Natural killer cell (primary cell): ENCODE measurements around the gene PTPRN2. TPM values are rescaled to one million over a fixed set of nuclear protein-coding genes. Genes with fewer than 3 reads are reported as not detected.

Experiments
- ATAC-seq, 3 donors: fragments of 150-1000 bp in 2 of 3; fragments of 200-7000 bp in 1 of 3; cut with Tn5 transposase; 1 replicate in 1 of 3; 2 replicates in 2 of 3; pipeline ENCODE4 v1.10.0; 2021; ENCODE audit warnings: mild to moderate bottlenecking in 2 of 3, moderate library complexity in 2 of 3
- DNase-seq, 2 donors: peaks; one replicate each; pipeline versions ENCODE4 v3.0.0 to v3.0.0-alpha.2; 2013 to 2021; ENCODE audit warnings: mixed read lengths in 1 of 2
- H3K27ac ChIP-seq: one replicate; pipeline ENCODE4 v1.5.1; 2013; ENCODE audit warnings: mild to moderate bottlenecking, low read length
- H3K27me3 ChIP-seq: one replicate; pipeline ENCODE4 v1.6.1; 2013; ENCODE audit warnings: low read length; ENCODE audit not compliant: control insufficient read depth, insufficient read depth
- H3K36me3 ChIP-seq: one replicate; pipeline ENCODE4 v1.6.1; 2013; ENCODE audit warnings: low read length; ENCODE audit not compliant: control insufficient read depth, insufficient read depth
- H3K4me1 ChIP-seq: one replicate; pipeline ENCODE4 v1.6.1; 2013; ENCODE audit warnings: low read length; ENCODE audit not compliant: control insufficient read depth, insufficient read depth
- H3K4me3 ChIP-seq: one replicate; pipeline ENCODE4 v1.5.1; 2013; ENCODE audit warnings: low read length
- H3K9me3 ChIP-seq: one replicate; pipeline ENCODE4 v1.6.1; 2013; ENCODE audit warnings: low read length; ENCODE audit not compliant: control insufficient read depth, insufficient read depth
- H3K27ac Mint-ChIP-seq, 2 donors: one replicate each; pipeline ENCODE4 v1.8.0; 2022; ENCODE audit warnings: mild to moderate bottlenecking in 2 of 2, mixed read lengths in 2 of 2, moderate library complexity in 1 of 2
- H3K27me3 Mint-ChIP-seq, 2 donors: one replicate each; pipeline ENCODE4 v1.8.0; 2022; ENCODE audit warnings: low read depth in 2 of 2, mixed read lengths in 2 of 2
- H3K36me3 Mint-ChIP-seq: one replicate; pipeline ENCODE4 v1.8.0; 2022; ENCODE audit warnings: mixed read lengths
- H3K4me1 Mint-ChIP-seq, 2 donors: one replicate each; pipeline ENCODE4 v1.8.0; 2022; ENCODE audit warnings: mixed read lengths in 2 of 2
- H3K4me3 Mint-ChIP-seq: one replicate; pipeline ENCODE4 v1.8.0; 2022; ENCODE audit warnings: mild to moderate bottlenecking, moderate library complexity, mixed read lengths
- H3K9me3 Mint-ChIP-seq, 2 donors: one replicate each; pipeline ENCODE4 v1.8.0; 2022; ENCODE audit warnings: mixed read lengths in 2 of 2
- CTCF ChIP-seq: fragments of 200-600 bp; IDR thresholded peaks from one replicate; pipeline ENCODE4 v1.8.0; 2022; ENCODE audit warnings: antibody characterized with exemption
- WGBS: methylation state at CpG from one replicate; pipeline ENCODE4 v1.1.7; 2013; ENCODE audit warnings: missing lambda C conversion rate; ENCODE audit not compliant: insufficient coverage; 5-methylcytosine and 5-hydroxymethylcytosine counted together
- intact Hi-C: fragments of 100-400 bp; cut with micrococcal nuclease; formaldehyde crosslinking; loops from one replicate; pipeline ENCODE4 v1.14.2; 2022
- total RNA-seq, 4 donors: library from RNA; stranded (reverse); fragments of 120-200 nt in 1 of 4; gene quantifications; one replicate each; pipeline versions ENCODE4 v1.2.3 to v1.2.4, GENCODE V29; 2013 to 2022

PTPRN2 gene
- total RNA-seq, 3 donors from 2014 or later (not counting 1 experiment from before 2014, with no cell fraction given), result 1.3 to 2.5 (median 1.9) TPM

DNA sequence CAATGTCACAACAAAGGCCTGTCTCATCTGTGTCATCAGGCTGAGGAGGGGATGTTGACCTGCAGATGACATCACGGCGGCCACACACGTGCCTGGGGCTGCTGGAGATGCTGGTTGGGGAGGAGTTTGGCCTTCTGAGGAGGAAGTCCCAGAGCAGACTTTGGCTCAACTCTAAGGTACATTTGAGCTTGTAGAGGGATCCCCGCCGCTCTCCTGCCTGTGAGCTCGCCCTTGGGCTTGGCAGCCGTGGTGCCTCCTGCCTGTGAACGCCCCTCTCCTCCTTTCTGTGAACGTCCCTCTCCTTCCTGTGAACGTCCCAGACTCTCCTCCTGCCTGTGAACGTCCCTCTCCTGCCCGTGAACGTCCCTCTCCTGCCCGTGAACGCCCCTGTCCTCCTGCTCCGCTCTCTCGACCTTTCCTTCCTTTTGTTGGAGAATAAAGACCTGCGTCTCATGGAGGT lies 1074.4 kb downstream of the PTPRN2 start:
- intact Hi-C loops, result no loop called here
- no peak for TF ChIP-seq CTCF
- DNase-seq (peak in 1 of 2 donors; percentile 6), ATAC-seq (no peak)
- no peak overlapping the region for H3K27ac ChIP-seq
- no peak overlapping the region for H3K4me3 ChIP-seq
- H3K9me3 ChIP-seq, result no peaks in the 10 kb centered on the region
- Mint-ChIP-seq H3K4me1 (no peaks in the 10 kb centered on the region), H3K27me3 (peaks cover 19 to 21% of the 10 kb centered on the region in 2 donors), H3K9me3 (no peaks in the 10 kb centered on the region), H3K36me3 (no peaks in the 10 kb centered on the region), H3K27ac (no peak overlapping the region), H3K4me3 (no peak overlapping the region)
- H3K27me3 ChIP-seq, result peaks cover 3% of the 10 kb centered on the region
- no peaks in the 10 kb centered on the region for H3K4me1 ChIP-seq
- H3K36me3 ChIP-seq, result no peaks in the 10 kb centered on the region
- WGBS, result 72% methylated on average over 18 of the region's 18 CpGs

DNA sequence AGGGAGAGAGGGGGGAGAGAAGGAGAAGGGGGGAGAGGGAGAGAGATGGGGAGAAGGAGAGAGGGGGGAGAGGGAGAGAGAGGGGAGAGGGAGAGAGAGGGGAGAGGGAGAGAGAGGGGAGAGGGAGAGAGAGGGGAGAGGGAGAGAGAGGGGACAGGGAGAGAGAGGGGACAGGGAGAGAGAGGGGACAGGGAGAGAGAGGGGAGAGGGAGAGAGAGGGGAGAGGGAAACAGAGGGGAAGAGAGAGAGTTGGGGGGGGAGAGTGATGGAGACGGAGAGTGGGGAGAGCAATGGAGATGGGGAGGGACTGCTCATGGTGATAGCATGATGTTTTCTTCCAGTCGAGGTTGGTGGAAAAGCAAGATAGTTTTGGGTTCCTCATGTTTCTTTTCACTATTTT lies 1078.4 kb downstream of the PTPRN2 start:
- TF ChIP-seq CTCF, result no peak
- Histone ChIP-seq H3K36me3 (no peaks in the 10 kb centered on the region), H3K4me1 (no peaks in the 10 kb centered on the region), H3K9me3 (peaks cover 6% of the 10 kb centered on the region), H3K27me3 (peaks cover 6% of the 10 kb centered on the region), H3K27ac (no peak overlapping the region), H3K4me3 (no peak overlapping the region)
- H3K36me3 Mint-ChIP-seq, result no peaks in the 10 kb centered on the region
- no peak for ATAC-seq
- no peak for DNase-seq
- H3K4me3 Mint-ChIP-seq, result no peak overlapping the region
- no peak overlapping the region for H3K27ac Mint-ChIP-seq
- H3K27me3 Mint-ChIP-seq, result peaks cover 33 to 58% of the 10 kb centered on the region in 2 donors
- peaks cover 0 to 2% of the 10 kb centered on the region in 2 donors for H3K9me3 Mint-ChIP-seq
- intact Hi-C loops, result no loop called here
- H3K4me1 Mint-ChIP-seq, result no peaks in the 10 kb centered on the region
- 89% methylated on average over 2 of the region's 2 CpGs for WGBS

GRCh38 chr7:157508477-157508881 lies 1079.1 kb downstream of the PTPRN2 start:
- no peaks in the 10 kb centered on the region for H3K36me3 Mint-ChIP-seq
- ATAC-seq (no peak), DNase-seq (peak in 1 of 2 donors; percentile 11)
- no peak for TF ChIP-seq CTCF
- H3K9me3 ChIP-seq, result peaks cover 6% of the 10 kb centered on the region
- H3K4me1 ChIP-seq, result peaks cover 2% of the 10 kb centered on the region
- H3K36me3 ChIP-seq, result no peaks in the 10 kb centered on the region
- no peak overlapping the region for H3K27ac ChIP-seq
- H3K4me3 ChIP-seq, result no peak overlapping the region
- H3K9me3 Mint-ChIP-seq, result peaks cover 0 to 2% of the 10 kb centered on the region in 2 donors
- WGBS, result 84% methylated on average over 11 of the region's 11 CpGs
- no peak overlapping the region for H3K27ac Mint-ChIP-seq
- H3K27me3 ChIP-seq, result peaks cover 6% of the 10 kb centered on the region
- H3K27me3 Mint-ChIP-seq, result peaks cover 32 to 60% of the 10 kb centered on the region in 2 donors
- H3K4me3 Mint-ChIP-seq, result no peak overlapping the region
- intact Hi-C loops, result no loop called here
- peaks cover 1 to 4% of the 10 kb centered on the region in 2 donors for H3K4me1 Mint-ChIP-seq

DNA sequence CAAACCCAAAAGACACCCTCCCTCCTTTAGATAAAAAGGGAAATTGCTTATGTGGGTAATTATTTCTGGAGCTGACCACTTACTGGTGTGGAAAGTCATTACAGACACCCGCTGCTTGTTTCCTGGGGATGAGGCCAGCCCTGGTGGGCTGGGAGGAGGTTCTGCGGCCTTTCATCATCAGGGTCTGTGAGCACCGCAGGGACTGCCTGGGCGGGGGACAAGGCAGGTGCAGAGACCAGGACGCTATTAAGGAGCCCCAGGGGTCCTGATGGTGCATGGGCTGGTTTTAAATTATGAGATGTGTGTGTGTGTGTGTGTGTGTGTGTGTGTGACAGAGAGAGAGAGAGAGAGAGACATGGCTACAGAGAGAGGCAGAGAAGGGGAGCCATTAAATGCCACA lies 1079.6 kb downstream of the PTPRN2 start:
- ATAC-seq (no peak), DNase-seq (peak in 1 of 2 donors; percentile 13)
- H3K36me3 Mint-ChIP-seq, result no peaks in the 10 kb centered on the region
- 60% methylated on average over 5 of the region's 5 CpGs for WGBS
- Histone ChIP-seq H3K4me1 (peaks cover 7% of the 10 kb centered on the region), H3K27me3 (peaks cover 6% of the 10 kb centered on the region), H3K36me3 (no peaks in the 10 kb centered on the region), H3K4me3 (no peak overlapping the region), H3K27ac (no peak overlapping the region), H3K9me3 (peaks cover 6% of the 10 kb centered on the region)
- intact Hi-C loops, result no loop called here
- TF ChIP-seq CTCF, result no peak
- H3K9me3 Mint-ChIP-seq, result peaks cover 0 to 2% of the 10 kb centered on the region in 2 donors
- H3K4me3 Mint-ChIP-seq, result no peak overlapping the region
- no peak overlapping the region for H3K27ac Mint-ChIP-seq
- H3K4me1 Mint-ChIP-seq, result peaks cover 6 to 8% of the 10 kb centered on the region in 2 donors
- H3K27me3 Mint-ChIP-seq, result peaks cover 30 to 62% of the 10 kb centered on the region in 2 donors
